ENCODE results near the gene COG3. TPM values are rescaled to one million over a fixed set of nuclear protein-coding genes. Genes with fewer than 3 reads are reported as not detected.
"Not testable (repeated sequence)": the region's sequence is repeated elsewhere in the genome, so short reads cannot be mapped to it uniquely, and the experiment has no call there.

Gene COG3, protein sequence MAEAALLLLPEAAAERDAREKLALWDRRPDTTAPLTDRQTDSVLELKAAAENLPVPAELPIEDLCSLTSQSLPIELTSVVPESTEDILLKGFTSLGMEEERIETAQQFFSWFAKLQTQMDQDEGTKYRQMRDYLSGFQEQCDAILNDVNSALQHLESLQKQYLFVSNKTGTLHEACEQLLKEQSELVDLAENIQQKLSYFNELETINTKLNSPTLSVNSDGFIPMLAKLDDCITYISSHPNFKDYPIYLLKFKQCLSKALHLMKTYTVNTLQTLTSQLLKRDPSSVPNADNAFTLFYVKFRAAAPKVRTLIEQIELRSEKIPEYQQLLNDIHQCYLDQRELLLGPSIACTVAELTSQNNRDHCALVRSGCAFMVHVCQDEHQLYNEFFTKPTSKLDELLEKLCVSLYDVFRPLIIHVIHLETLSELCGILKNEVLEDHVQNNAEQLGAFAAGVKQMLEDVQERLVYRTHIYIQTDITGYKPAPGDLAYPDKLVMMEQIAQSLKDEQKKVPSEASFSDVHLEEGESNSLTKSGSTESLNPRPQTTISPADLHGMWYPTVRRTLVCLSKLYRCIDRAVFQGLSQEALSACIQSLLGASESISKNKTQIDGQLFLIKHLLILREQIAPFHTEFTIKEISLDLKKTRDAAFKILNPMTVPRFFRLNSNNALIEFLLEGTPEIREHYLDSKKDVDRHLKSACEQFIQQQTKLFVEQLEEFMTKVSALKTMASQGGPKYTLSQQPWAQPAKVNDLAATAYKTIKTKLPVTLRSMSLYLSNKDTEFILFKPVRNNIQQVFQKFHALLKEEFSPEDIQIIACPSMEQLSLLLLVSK
- 30.8 TPM for polyA plus RNA-seq (2012; ENCODE audit: low read depth, missing spikeins)

GRCh38 chr13:45464687-45465453, at the start of gene COG3:
Gene COG3, plus strand, starts transcription at chr13:45464939. Its CDS starts 98 bp downstream, at chr13:45465037.
- FAIRE-seq = peak; percentile 94
- TF ChIP-seq POLR2A (IDR thresholded peaks at IDR 0.05; ENCODE audit: low read depth, low read length) = peak; percentile 83
- no peak for TF ChIP-seq SPI1 (IDR thresholded peaks at IDR 0.05; ENCODE audit: low read depth, low read length)
- peak; percentile 72 for TF ChIP-seq TAF1 (IDR thresholded peaks at IDR 0.05; ENCODE audit: low read depth, low read length)
- no peak for TF ChIP-seq PAX5 (IDR thresholded peaks at IDR 0.05; ENCODE audit: insufficient read depth, low read length, severe bottlenecking)
- TF ChIP-seq POU2F2 (IDR thresholded peaks at IDR 0.05; ENCODE audit: low read depth, low read length) = 0 out of 2 replicates have a peak, but pooled peaks have one; percentile 10
- peak; percentile 70 for TF ChIP-seq POLR2AphosphoS5 (IDR thresholded peaks at IDR 0.05; ENCODE audit: low read depth, low read length)
- peak; percentile 83 for DNase-seq (ENCODE audit: insufficient read length, low spot score)

GRCh38 chr13:45415112-45415511, 49.6 kb upstream of the COG3 start:
- no peak for TF ChIP-seq POLR2A (IDR thresholded peaks at IDR 0.05; ENCODE audit: low read depth, low read length)
- no peak for TF ChIP-seq SPI1 (IDR thresholded peaks at IDR 0.05; ENCODE audit: low read depth, low read length)
- TF ChIP-seq TAF1 (IDR thresholded peaks at IDR 0.05; ENCODE audit: low read depth, low read length) = no peak
- TF ChIP-seq POU2F2 (IDR thresholded peaks at IDR 0.05; ENCODE audit: low read depth, low read length) = no peak
- DNase-seq (ENCODE audit: insufficient read length, low spot score) = no peak
- FAIRE-seq = peak; percentile 48

DNA sequence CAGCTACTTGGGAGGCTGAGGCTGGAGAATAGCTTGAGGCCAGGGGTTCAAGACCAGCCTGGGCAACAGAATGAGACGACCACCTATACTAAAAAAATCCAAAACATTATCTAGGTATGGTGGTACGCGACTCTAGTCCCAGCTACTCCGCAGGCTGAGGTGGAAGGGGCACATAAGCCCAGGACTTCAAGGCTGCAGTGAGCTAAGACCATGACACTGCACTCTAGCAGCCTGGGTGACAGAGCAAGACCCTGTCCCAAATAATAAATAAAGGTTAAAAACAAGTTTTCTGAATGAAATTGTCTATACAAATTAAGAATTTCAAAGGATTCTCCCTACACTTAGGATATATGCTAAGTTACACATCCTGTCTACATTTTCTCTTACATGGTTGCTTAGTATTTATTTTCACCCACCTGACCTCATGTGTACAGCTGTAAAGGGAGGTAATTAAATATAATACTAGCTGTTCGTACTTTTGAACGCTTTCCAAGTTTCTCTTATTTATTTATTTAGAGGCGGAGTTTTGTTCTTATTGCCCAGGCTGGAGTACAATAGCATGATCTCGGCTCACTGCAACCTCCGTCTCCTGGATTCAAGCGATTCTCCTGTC, 48.1 kb upstream of the COG3 start:
- TF ChIP-seq POU2F2 (IDR thresholded peaks at IDR 0.05; ENCODE audit: low read depth, low read length) = no peak
- TF ChIP-seq PAX5 (IDR thresholded peaks at IDR 0.05; ENCODE audit: insufficient read depth, low read length, severe bottlenecking) = no peak
- TF ChIP-seq TAF1 (IDR thresholded peaks at IDR 0.05; ENCODE audit: low read depth, low read length) = no peak

DNA sequence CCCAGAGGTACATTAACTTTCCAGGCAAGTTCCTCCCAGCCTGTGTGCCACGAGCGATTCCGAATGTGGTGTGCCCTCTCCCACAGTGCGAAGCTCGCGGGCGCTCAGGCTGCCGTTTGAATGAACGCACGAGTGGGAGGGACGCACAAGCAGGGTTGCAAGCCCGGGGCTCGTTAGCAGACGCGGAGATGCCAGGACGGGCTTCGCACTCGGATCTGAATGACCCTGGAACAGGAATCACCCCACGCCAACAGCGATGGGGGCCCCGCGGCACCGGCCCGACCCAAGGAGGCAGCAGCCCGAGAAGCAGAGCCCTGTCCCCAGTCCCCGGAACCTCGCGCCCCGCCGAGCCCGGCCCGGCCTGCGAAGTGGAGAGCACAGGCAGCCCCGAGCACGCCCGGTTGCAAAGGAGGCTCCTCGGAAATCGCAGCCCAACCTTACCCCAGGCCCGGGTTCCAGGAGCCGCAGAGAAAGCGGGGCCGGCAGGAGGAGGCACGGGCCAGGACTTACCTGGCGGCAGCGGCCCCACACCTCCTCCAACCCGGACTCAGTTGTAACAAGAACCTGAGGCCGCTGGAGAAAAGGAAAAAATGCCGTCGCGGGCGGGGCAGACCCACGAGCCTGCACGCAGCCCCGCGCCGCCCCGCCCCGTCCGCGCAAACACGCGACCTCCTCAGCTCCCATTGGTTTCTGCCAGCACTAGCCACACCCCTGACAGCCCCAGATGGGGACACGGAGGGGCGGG, 46.8 kb upstream of the COG3 start, which contains the start of gene SLC25A30:
TSS of gene SLC25A30 (minus strand) at position 584 of the 745 bp plus-strand sequence. CDS start 6,948 bp downstream, outside the sequence.
- FAIRE-seq (peak; percentile 83), DNase-seq (ENCODE audit: insufficient read length, low spot score) (peak; percentile 74)
- no peak for TF ChIP-seq PAX5 (IDR thresholded peaks at IDR 0.05; ENCODE audit: insufficient read depth, low read length, severe bottlenecking)
- 0 out of 2 replicates have a peak, but pooled peaks have one; percentile 33 for TF ChIP-seq POLR2A (IDR thresholded peaks at IDR 0.05; ENCODE audit: low read depth, low read length)
- TF ChIP-seq SPI1 (IDR thresholded peaks at IDR 0.05; ENCODE audit: low read depth, low read length) = no peak

More for the DNA sequence above, 48.1 kb upstream of the COG3 start:
- DNase-seq (ENCODE audit: insufficient read length, low spot score) (no peak), FAIRE-seq (no peak)

DNA sequence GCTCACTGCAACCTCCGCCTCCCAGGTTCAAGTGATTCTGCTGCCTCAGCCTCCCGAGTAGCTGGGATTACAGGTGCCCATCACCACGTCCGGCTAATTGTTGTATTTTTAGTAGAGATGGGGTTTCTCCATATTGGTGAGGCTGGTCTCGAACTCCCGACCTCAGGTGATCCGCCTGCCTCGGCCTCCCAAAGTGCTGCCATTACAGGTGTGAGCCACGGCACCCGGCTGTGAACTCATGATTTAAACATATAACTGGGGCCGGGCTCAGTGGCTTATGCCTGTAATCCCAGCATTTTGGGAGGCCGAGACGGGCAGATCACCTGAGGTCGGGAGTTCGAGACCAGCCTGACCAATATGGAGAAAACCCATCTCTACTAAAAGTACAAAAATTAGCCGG, 45.4 kb upstream of the COG3 start:
- not testable (repeated sequence) for FAIRE-seq; DNase-seq (ENCODE audit: insufficient read length, low spot score)

- DNase-seq (ENCODE audit: insufficient read length, low spot score) (no peak), FAIRE-seq (no peak)
- no peak for TF ChIP-seq PAX5 (IDR thresholded peaks at IDR 0.05; ENCODE audit: insufficient read depth, low read length, severe bottlenecking)
- no peak for TF ChIP-seq POLR2AphosphoS5 (IDR thresholded peaks at IDR 0.05; ENCODE audit: low read depth, low read length)
- no peak for TF ChIP-seq POLR2A (IDR thresholded peaks at IDR 0.05; ENCODE audit: low read depth, low read length)
- no peak for TF ChIP-seq TAF1 (IDR thresholded peaks at IDR 0.05; ENCODE audit: low read depth, low read length)
- TF ChIP-seq SPI1 (IDR thresholded peaks at IDR 0.05; ENCODE audit: low read depth, low read length) = no peak
- TF ChIP-seq POU2F2 (IDR thresholded peaks at IDR 0.05; ENCODE audit: low read depth, low read length) = no peak
Measured at GRCh38 chr13:45419945-45420344, 44.8 kb upstream of the COG3 start.

DNA sequence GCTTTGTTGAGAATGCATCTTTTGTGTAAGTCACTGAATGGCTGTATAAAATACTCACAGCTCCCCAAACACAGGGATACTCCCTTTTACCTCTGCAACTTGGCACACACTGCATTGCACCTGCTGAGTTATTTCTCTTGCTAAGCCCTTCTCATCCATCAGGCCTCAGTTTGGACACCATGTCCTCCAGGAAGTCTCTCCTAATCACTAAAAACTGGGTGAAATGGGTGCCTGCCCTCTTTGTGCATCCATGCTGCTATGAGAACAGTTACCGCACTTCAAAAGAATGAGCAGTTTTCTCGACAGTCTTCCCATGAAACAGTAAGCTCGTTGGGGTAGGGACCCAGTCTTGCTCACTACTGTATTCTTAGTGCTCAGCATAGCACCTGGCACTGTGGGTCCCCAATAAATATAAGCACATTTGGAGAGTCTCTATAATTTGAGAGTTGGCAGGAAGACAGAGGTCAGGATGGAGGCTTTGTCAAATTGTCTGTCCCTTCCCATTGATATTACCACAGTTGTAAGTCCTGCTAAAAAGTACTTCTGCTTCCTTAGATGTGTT, 41.9 kb upstream of the COG3 start:
- FAIRE-seq = peak; percentile 47
- TF ChIP-seq POU2F2 (IDR thresholded peaks at IDR 0.05; ENCODE audit: low read depth, low read length) (no peak), SPI1 (IDR thresholded peaks at IDR 0.05; ENCODE audit: low read depth, low read length) (no peak), POLR2AphosphoS5 (IDR thresholded peaks at IDR 0.05; ENCODE audit: low read depth, low read length) (no peak), TAF1 (IDR thresholded peaks at IDR 0.05; ENCODE audit: low read depth, low read length) (no peak), PAX5 (IDR thresholded peaks at IDR 0.05; ENCODE audit: insufficient read depth, low read length, severe bottlenecking) (no peak), POLR2A (IDR thresholded peaks at IDR 0.05; ENCODE audit: low read depth, low read length) (no peak)
- no peak for DNase-seq (ENCODE audit: insufficient read length, low spot score)

- FAIRE-seq; DNase-seq (ENCODE audit: insufficient read length, low spot score): not testable (repeated sequence)
Measured at GRCh38 chr13:45426056-45426841, 38.5 kb upstream of the COG3 start.
